ENCODE measurements around the gene RNF103.

DNA sequence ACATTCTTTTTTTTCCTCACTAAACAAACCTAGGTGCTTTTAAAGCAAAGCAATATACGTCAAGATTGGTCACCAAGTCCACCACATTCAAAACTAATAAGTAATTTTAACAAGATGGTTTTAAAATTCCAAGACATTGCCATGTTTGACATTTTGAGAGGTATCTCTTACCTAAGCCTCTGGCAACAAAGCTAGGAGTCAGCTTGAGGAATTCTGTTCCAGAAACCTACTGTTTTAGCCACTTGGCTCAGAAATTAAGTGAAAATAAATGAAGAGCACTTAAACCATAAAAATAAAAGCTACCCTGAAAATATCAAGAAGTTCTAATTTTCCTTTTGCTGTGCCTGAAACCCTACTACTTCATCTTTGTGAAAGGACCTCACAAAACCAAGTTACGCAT lies 30.4 kb downstream of the RNF103 start:
- TF ChIP-seq, protein P1, sequence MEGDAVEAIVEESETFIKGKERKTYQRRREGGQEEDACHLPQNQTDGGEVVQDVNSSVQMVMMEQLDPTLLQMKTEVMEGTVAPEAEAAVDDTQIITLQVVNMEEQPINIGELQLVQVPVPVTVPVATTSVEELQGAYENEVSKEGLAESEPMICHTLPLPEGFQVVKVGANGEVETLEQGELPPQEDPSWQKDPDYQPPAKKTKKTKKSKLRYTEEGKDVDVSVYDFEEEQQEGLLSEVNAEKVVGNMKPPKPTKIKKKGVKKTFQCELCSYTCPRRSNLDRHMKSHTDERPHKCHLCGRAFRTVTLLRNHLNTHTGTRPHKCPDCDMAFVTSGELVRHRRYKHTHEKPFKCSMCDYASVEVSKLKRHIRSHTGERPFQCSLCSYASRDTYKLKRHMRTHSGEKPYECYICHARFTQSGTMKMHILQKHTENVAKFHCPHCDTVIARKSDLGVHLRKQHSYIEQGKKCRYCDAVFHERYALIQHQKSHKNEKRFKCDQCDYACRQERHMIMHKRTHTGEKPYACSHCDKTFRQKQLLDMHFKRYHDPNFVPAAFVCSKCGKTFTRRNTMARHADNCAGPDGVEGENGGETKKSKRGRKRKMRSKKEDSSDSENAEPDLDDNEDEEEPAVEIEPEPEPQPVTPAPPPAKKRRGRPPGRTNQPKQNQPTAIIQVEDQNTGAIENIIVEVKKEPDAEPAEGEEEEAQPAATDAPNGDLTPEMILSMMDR (IDR thresholded peaks at IDR 0.05; ENCODE audit: low read depth, low read length), result no peak
- no peak for TF ChIP-seq EZH2phosphoT487 (IDR thresholded peaks at IDR 0.05; ENCODE audit: low read depth)

Data from OCI-LY3 (cell line).